ENCODE measurements around the gene FBXO24. TPM values are rescaled to one million over a fixed set of nuclear protein-coding genes. Genes with fewer than 3 reads are reported as not detected.

The FBXO24 gene
- total and polyA plus RNA-seq, 8 donors: 0.31 to 2.0 (median 0.81) TPM

GRCh38 chr7:100609958-100610357 is 23.8 kb downstream of the FBXO24 start:
- no peak for TF ChIP-seq CTCF (IDR thresholded peaks at IDR 0.05)
- no peak for DNase-seq
- Histone ChIP-seq H3K27me3 (no peaks in the 10 kb centered on the region), H3K9me3 (no peaks in the 10 kb centered on the region), H3K4me1 (peaks cover 0 to 5% (median 0%) of the 10 kb centered on the region in 3 donors), H3K36me3 (no peaks in the 10 kb centered on the region), H3K27ac (no peak overlapping the region), H3K4me3 (no peak overlapping the region)
- no peak for FAIRE-seq
- intact Hi-C loops (cut with DNase I): no loop called here
- ATAC-seq: no peak
- 80 to 95% methylated on average over 5 of the region's 5 CpGs for WGBS, 2 donors

GRCh38 chr7:100611983-100612729 is 26.0 kb downstream of the FBXO24 start, which contains the start of gene MOSPD3:
Gene MOSPD3 (plus strand): TSS chr7:100612540. CDS start chr7:100612792, 252 bp downstream.
- Histone ChIP-seq H3K9me3 (no peaks in the 10 kb centered on the region), H3K4me1 (peaks cover 0 to 5% (median 0%) of the 10 kb centered on the region in 3 donors), H3K36me3 (no peaks in the 10 kb centered on the region), H3K4me3 (peak within 1 kb of the TSS; percentile 70 to 80 (median 74)), H3K27ac (peak within 1 kb of the TSS; percentile 91 to 99 (median 96)), H3K27me3 (no peaks in the 10 kb centered on the region)
- no peak for TF ChIP-seq CTCF (IDR thresholded peaks at IDR 0.05)
- peak; percentile 98 to 99 (median 99) for DNase-seq
- intact Hi-C loops (cut with DNase I): no loop called here
- ATAC-seq: peak; percentile 95 to 98 (median 96)
- FAIRE-seq: peak; percentile 98
- 0 to 1% methylated on average over 55 to 61 of the region's 61 CpGs for WGBS, 2 donors

GRCh38 chr7:100612730-100613390 is 26.7 kb downstream of the FBXO24 start:
- H3K36me3 ChIP-seq: no peaks in the 10 kb centered on the region
- H3K27me3 ChIP-seq: no peaks in the 10 kb centered on the region
- H3K4me3 ChIP-seq: peak overlapping the region; percentile 70 to 80 (median 74)
- H3K27ac ChIP-seq: peak overlapping the region in 3 of 4 donors; percentile 91 to 97 (median 94)
- intact Hi-C loops (cut with DNase I): no loop called here
- peak in 3 of 6 donors; percentile 46 to 82 (median 47) for DNase-seq
- peaks cover 0 to 5% (median 0%) of the 10 kb centered on the region in 3 donors for H3K4me1 ChIP-seq
- ATAC-seq: peak in 3 of 4 donors; percentile 2 to 4 (median 2)
- H3K9me3 ChIP-seq: no peaks in the 10 kb centered on the region
- TF ChIP-seq CTCF (IDR thresholded peaks at IDR 0.05): no peak
- FAIRE-seq: no peak
- WGBS, 2 donors: 2 to 3% methylated on average over 29 of the region's 29 CpGs

GRCh38 chr7:100613412-100614175 is 27.5 kb downstream of the FBXO24 start:
- ATAC-seq (no peak), FAIRE-seq (no peak), DNase-seq (no peak)
- Histone ChIP-seq H3K36me3 (no peaks in the 10 kb centered on the region), H3K27ac (no peak overlapping the region), H3K27me3 (no peaks in the 10 kb centered on the region), H3K9me3 (no peaks in the 10 kb centered on the region), H3K4me1 (peaks cover 0 to 5% (median 0%) of the 10 kb centered on the region in 3 donors), H3K4me3 (peak overlapping the region in 2 of 4 donors; percentile 74)
- TF ChIP-seq CTCF (IDR thresholded peaks at IDR 0.05): no peak
- intact Hi-C loops (cut with DNase I): no loop called here
- WGBS, 2 donors: 85 to 86% methylated on average over 13 of the region's 13 CpGs

All from pancreas (tissue), 10 donors.